Activated CD4-positive, alpha-beta T cell treated with anti-CD3 and anti-CD28 coated beads, Interleukin-2, amount 50 U/mL, for 4 hours (primary cell): ENCODE data around the gene ME2.
"Not testable (repeated sequence)": the region's sequence is repeated elsewhere in the genome, so short reads cannot be mapped to it uniquely, and the experiment has no call there.

Experiments
- DNase-seq, 2 experiments: peaks; one replicate each; pipeline ENCODE4 v3.0.0-alpha.2; 2020

The ME2 gene

GRCh38 chr18:50862401-50862800 is 16.5 kb upstream of the ME2 start:
- no peak for DNase-seq

GRCh38 chr18:50863840-50864375 is 15.0 kb upstream of the ME2 start:
- DNase-seq, result no peak

DNA sequence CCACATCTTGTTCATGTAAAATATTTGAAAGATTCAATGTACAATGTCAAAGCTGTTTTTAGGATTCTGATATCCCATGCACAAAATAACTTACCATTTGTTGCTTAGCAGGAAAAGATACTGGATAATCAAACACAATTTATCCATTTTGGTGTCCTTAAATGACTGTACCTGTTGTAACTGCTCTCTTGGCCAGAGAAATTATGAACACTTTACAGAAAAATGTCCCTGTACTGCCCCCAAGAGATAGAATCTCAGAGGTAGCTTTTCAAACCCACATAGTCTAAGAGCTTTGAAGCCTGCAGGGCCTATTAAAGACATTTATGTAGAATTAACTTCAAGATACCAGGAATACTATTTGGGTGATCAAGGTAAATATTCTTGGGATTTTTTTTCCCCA is 12.2 kb upstream of the ME2 start:
- DNase-seq, result no peak

GRCh38 chr18:50869150-50869549 is 9.8 kb upstream of the ME2 start:
- DNase-seq, result no peak

GRCh38 chr18:50870138-50870845 is 8.6 kb upstream of the ME2 start:
- no peak for DNase-seq

- DNase-seq, result no peak
Measured at GRCh38 chr18:50871846-50872245, 7.1 kb upstream of the ME2 start.

DNA sequence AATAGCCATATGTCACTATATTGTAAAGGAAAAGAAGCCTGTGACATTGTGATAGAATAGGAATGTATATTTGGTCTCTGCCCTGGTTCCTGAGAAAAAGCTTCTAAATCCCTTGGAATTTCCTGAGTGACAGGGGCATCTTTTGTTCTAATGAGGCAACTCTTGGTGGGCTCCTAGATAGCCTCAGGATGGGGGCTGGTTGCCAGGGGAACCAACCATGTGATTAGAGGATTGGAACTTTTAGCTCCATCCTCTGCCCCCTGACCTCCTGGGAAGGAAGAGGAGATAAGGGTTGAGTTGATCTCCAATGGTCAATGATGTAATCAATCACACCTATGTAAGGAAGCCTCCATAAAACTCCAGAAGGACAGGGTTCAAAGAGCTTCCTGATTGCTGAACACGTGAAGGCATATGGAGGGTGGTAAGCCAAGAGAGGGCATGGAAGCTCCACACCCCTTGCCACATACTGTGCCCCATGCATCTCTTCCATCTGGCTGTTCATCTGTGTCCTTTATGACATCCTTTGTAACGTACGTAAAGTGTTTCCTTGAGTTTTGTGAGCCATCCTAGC is 2.9 kb upstream of the ME2 start:
- no peak for DNase-seq

GRCh38 chr18:50877545-50878265 is 1.2 kb upstream of the ME2 start:
- DNase-seq, result no peak

GRCh38 chr18:50879302-50880118 is 592 bp downstream of the ME2 start:
- DNase-seq, result peak; percentile 15 to 27

- DNase-seq, result no peak
Measured at GRCh38 chr18:50880119-50880465, 1.2 kb downstream of the ME2 start.

- DNase-seq, result not testable (repeated sequence)
Measured at GRCh38 chr18:50880944-50881343, 2.0 kb downstream of the ME2 start.

GRCh38 chr18:50886929-50887328 is 8.0 kb downstream of the ME2 start:
- no peak for DNase-seq

- no peak for DNase-seq
Measured at GRCh38 chr18:50895350-50896045, 16.6 kb downstream of the ME2 start.

DNA sequence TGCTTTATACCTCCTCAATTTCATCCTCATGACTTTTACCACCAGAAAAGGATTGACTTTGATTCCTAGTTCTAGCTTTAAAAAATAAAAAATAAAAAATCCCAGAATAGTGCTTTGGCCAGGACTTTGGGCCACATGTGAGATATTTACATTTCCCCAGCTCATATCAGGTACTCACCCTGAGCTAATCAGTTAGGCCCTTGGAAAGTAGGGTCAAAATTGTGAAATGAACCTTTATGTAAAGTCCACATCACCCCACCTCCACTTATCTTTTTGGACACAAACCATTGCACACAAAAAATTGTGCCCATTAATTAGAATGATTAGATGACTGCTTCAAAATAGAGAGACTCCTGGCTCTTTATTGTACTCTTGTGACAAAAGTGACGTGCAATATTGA is 17.2 kb downstream of the ME2 start:
- no peak for DNase-seq

- DNase-seq, result no peak
Measured at GRCh38 chr18:50898919-50899318, 20.0 kb downstream of the ME2 start.

- no peak for DNase-seq
Measured at GRCh38 chr18:50902797-50903196, 23.9 kb downstream of the ME2 start.

GRCh38 chr18:50906843-50907242 is 27.9 kb downstream of the ME2 start:
- DNase-seq, result no peak

- DNase-seq, result no peak
Measured at GRCh38 chr18:50909261-50909660, 30.3 kb downstream of the ME2 start.

DNA sequence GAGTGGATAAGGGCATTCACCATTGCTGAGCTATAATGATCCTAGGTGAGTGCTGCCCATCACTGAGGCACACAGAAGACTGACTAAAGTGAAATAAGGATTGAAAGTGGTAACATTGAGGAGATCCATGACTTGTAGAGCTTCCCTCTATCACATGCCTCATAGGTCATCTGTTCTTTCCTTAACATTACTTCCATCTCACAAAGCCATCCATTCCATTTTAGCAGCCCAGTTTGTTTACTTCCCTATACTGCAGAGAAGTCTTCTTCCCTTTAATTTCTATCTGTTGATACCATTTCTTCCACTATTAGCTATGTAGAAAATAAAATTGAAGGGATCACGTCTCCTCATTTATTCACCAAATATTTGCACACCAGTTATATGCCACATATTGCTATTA is 32.1 kb downstream of the ME2 start:
- no peak for DNase-seq

DNA sequence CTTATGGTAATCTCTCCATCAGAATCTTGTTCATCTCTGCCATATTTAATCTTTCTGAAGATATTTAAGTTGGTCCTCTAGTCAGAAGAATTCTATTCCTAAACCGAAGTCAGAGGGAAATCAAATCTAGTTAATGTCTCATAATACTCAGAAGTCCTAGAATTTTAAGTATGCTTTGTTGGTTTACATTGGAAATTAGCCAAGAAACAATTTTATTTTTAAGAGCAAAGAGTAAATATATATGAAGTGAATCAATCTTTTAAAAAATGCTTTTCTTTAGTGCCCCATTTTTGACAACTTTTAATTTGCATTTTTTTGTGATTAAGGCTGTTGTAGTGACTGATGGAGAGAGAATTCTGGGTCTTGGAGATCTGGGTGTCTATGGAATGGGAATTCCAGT is 38.1 kb downstream of the ME2 start:
- DNase-seq, result no peak

GRCh38 chr18:50918153-50918552 is 39.2 kb downstream of the ME2 start:
- DNase-seq, result no peak

GRCh38 chr18:50924372-50924771 is 45.5 kb downstream of the ME2 start:
- DNase-seq, result no peak

- DNase-seq, result no peak
Measured at GRCh38 chr18:50926521-50926920, 47.6 kb downstream of the ME2 start.
